ENCODE results near the gene RPLP2.
A peak's percentile ranks its signal among the peaks of the same experiment; 100 is the strongest.

Gene RPLP2

DNA sequence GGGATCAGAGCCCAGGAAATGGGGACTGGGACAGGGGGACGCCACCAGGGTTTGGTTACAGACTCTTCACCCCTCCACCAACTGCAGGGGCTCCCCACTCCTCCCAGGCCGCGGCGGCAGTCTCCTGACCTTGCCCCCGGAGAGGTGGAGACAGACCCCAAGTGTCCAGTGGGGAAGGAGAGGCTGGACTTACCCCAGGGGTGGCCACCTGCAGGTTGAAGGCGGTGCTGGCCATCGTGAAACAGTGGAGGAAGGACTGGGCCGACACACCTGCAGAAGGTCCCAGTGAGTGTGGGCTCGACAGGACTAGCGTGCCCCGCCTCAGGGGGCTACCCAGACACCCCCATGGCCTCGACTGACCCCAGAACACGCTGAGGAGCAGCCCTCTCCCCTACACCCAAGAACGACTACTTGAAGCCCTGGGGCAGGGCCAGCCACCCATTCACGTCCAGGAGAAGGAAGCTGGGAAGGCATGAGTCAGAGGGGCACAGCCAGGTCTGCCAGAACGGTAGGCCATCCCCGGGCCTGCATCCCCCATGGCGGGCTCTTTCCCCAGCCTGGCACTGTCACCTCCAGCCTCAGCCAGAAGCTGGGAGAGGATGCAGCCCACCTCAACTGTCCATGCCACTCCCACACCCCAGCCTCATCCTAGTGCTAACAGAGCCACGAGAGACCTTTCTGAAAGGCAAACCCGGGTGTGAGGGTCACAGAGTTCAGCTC lies 34.7 kb upstream of the RPLP2 start:
- DNase-seq = no peak

DNA sequence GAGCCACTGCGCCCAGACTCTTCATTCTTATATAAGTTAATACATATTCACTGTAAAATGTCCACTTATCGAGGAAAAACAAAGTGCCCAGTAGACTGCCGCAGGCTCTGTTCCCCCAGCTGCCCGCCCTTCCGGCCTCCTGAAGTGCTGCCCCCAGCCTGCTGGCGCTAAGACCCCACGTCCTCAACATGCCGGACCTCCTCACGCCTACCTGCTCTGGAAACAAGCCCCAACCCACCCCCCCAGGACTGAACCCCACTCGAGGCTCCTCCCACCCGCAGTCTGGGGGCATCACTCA lies 33.6 kb upstream of the RPLP2 start:
- DNase-seq = no peak

DNA sequence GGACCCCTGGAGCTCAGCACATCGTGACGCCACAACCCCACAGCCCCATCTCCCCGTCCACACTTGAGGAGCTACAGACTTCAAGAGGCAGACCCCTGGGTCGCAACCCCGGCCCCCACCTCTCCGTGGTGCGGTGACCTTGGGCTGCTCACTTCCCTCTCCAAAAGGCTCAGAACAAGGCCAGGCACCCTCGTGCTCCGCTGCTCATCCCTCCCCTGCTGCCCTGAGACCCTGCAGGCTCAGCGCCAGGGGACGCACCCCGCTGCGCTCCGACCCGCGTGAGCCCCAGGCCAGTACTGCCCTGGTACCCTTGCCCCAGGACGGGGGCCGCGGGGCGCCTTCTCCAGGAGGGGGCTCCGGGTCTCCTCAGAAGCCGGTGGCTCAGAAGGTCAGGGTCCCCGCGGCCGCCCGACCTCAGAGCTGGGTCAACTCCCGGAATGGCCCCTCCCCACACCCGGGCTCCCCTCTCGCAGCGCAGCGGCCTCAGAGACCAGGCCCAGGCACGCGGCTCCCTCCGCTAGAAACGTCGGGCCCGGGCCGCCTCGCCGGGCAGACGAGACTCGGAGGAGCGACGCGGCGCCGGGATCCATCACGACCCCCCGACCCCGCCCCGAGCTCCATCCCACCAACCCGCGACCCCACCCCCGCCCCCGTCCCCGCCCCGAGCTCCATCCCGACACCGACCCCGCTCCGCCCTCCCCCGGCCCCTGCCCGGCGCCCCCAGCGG lies 33.0 kb upstream of the RPLP2 start:
- peak; percentile 7 for DNase-seq

DNA sequence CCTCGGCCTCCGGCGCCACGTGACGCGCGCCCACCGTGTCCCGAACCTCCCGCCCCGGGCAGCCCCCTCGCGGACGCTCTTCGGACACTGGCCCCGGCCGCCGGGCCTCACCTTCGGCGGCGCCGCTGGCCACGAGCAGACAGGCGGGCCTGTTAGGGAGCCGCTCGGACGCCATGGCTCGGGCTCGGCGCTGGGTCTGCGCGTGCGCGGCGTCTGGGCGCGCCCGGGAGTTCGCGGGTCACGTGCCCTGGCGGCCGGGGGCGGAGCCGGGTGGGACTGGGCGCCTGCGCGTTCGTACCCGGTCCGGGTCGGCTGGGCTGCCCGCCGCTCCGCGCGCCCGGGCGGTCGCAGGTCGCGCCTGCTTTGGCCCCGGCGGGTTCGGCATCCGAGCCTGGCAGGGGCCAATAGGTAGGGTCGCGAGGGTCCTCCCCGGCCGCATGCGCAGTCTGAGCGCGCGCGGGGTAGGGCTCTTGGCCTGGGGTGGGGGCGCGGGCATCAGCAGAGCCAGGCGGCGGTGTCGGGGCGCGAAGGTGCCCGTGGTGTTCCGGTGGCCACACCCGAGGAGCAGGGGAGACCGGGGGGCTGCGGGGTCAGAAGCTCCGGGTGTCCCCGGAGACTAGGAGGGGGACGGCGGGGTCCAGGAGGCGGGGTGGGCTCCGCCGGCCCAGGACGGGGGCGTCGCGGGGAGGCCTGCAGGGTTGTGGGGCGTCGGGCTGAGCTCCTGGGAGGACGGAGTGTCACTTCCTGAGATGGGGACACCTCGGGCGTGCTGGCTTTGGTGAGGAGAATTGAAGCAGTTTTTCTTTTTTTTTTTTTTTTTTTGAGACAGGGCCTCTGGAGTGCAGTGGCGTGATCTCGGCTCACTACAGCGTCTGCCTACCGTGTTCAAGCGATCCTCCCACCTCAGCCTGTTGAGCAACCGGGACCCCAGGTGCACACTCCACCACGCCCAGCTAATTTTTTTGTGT lies 32.2 kb upstream of the RPLP2 start, which contains the start of gene GATD1:
TSS of gene GATD1 (minus strand) at position 200 of the 968 bp plus-strand sequence. CDS start at position 175, 25 bp downstream.
- peak; percentile 90 for DNase-seq

DNA sequence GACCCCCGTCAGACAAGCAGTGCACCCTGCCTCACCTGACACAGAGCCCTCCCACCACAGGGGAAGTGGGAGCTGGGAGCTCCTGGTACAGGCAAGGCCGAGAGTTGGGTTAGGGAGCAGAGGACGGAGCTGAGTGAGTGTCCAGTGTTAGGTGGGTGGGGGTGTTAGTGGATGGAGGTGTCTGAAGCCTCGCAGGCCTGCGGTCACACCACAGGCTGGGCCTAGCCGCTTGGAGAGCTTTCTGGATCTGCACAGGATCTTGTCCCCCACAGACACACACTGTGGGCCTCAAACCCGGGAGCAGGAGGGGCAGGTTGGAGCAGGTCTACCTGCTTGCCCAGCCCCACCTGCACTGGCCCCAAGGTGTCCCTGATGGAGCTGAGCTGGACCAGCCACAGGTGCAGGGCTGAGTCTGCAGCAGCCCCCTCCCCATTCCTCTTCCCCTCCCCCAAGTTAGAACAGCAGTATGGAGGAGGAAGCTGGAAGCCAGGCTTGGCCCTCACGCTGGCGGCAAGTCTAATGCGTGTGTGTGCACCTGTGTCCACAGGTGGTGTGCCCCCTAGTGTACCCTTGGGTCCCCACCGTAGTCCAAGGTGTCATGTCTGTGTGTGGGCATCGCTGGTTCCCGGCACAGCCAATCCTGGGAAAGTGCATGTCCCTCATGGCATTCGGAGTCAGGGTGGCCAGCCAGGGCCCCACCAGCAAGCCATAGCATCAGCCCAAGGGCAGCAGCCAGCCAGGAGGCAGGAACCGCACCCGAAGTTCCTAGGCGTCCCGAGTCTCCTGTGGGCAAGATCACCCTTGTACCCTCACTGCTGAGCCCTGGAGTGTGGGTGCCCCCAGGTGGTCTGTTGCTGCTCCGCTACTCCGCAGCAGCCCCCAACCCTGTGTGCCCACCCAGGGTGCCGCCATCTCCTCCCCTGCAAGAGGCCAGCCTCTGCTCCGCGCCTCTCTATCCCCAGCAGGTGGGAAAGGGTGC lies 30.5 kb upstream of the RPLP2 start:
- no peak for DNase-seq

DNA sequence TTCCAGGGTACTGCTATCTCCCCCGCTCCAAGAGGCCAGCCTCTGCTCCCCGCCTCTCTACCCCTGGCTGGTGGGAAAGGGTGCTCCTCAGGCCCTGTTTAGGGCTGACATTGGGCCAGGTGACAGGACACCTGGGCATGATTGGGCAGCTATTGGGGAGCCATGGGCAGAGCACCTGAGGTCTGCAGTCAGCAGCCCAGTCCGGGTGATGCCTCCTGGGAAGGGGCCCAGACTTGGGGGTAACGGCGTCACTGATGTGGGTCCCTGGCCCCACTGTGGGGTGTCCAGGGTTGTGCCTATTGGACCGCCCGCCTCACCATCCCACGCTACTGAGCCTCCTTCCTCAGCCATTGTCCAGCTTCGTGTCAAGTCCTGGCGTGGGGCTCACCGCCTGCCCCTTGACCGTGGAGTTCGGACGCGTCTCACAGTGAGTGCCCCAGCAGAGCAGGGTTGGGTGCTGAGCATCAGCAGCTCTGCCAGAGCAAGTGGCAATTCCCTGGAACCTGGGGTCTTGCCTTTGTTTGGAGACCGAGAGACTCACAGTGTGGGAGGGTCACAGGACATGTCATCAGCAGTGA lies 29.7 kb upstream of the RPLP2 start:
- no peak for DNase-seq

DNA sequence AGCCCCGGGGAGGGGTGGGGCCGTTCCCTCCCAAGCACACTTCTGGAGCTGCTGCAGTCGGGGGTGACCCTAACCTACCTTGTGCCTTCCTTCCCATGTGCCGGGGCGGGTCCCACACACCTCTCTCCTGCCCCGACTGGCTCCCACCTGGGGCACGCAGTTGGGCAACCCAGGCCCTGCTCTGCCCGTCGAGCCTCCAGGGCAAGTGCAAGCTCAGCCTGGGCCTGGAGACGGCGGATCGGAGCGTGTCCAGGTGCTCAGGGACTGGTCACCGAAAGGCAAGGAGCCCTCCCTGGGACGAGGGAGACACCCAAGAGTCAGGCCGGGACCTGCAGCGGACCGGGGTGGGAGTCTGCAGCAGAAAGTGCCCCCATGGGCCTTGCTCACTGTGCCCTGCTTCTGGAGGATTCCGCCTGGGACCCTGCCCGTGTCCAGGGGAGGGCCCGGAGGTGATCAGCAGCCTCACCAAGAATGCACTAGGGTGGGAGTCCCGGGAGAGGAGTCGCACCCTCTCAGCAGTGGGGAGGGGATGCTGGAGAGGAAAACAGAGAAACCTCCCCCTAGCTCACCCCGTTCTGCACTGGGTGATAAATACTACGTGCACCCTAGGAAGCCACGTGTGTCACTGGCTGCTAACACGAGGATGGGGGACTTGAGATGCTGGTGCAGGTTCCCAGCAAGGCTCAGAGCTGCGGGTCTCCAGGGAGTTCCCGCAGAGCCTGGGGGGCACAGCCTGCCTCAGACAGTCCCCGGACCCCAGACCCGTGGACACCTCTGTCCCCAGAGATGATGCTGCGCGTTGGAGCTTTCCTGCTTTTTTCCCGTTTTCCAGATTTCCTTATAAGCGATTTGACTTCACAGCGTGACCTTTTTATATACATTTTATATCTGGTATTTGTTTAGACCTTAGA lies 27.2 kb upstream of the RPLP2 start:
- DNase-seq = no peak

DNA sequence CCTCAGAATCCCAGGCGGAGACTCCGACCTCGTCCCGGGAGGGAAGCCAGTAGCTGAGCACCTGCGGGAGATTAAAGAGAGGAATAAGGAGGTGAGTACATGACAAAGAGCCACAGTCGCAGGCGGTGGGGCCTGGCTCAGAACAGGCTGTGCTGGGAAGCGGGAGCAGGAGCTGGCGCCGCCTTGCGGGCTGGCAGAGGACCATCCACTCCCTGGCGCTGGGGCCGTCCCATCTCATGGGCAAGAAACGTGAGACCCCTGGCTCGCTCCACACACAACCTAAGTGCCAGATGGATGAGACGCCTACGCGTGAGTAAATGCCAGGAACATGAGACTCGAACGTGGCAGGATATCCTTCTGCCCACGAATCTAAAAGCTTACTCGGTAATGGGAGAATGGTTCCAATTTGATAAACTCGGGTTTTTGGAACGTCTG lies 26.2 kb upstream of the RPLP2 start:
- DNase-seq = no peak

DNA sequence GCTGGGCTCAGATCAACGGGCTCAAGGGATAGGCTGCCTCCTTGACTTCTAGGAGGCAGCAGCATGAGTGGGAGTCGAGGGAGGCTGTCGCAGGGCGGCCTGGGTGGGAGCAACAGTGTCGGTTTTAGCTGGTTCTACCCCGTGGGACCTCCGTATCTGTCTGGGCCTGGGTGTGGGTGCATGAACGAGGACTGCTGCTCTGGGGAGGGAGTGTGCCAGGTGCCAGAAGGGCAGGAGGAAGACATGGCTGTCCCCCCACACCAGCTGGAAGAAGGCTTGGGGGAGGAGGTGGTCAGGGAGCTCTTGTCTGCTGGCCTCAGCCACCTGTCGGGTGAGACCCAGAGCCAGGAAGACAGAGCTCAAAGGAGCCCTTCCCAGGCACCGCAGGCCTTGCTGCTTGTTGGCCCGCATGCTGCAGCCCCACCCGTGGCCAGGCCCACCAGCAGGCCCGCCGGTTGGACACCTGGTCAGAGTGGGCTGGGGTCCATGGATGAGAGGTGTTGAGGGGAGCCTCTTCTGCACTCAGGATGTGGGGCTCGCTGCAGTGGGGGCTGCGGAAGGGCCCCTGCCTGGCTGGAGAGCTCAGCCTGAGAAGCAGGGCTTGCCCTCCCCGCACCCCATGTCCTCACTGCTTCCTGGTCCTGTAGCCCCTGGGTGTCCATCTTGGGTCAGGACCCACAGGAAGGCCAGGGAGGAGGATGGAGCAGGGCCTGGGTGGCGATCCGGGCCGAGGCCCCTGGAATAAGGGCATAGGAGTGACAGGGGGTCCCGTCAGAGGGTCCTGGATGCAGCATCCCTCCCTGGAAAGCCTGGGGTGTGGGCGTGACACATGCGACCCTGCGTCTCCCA lies 23.3 kb upstream of the RPLP2 start:
- no peak for DNase-seq

DNA sequence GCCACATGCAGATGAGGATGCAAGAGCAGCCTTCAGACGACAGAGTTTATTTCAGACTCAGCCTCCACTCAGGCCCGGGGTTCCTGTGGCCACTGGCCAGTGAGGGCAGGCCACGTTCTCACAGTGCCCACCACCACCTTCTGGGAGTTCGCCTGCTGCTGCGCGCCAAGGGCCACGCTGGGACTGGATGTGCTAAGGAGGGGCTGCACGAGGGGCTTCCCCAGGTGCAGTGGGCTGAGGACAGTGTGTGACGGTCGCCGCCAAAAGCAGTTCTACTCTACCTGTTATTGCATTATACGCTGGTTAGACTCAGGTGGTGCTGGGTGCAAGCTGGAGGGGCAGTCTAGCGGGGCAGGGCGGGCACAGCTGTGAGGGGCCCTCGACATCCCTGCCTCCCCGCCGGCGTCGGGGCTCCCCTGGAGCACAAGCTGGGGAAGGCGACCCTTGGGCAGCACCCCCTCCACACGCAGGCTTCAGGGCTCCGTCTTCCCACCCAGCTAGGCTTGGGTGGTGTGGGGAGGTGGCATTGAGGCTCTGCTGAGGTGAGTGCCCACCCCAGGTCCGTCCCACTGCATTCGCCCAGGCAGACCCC lies 22.6 kb upstream of the RPLP2 start:
- no peak for DNase-seq

DNA sequence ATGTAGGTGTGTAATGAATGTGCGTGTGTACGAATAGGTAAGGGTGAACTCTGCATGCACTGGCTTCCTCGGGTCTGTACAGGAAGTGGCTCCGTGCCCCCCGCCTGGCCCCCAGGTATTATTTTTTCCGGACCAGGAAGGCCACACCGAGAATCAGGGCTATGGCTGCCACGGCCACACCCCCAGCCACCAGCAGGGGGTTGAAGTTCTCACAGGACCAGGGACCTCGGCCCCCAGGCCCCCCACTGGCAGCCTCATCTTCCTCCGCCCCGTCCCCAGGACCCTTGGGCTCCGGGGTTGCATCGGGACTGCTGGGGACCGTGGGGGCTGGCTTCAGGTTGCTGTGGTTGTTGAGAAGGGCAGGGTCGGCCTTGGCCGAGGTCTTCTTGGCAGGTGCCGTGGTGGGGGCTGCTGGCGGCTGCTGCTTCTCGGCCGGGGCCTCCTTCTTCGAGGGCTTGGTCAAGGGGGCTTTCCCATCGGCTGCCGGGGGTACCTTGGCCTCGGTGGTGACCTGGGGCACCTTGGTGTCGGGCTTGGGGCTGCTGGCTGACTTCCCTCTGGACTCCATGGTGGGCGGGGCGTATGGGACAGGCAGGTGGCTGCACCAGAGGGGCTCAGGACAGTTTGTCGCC lies 21.6 kb upstream of the RPLP2 start:
- no peak for DNase-seq

DNA sequence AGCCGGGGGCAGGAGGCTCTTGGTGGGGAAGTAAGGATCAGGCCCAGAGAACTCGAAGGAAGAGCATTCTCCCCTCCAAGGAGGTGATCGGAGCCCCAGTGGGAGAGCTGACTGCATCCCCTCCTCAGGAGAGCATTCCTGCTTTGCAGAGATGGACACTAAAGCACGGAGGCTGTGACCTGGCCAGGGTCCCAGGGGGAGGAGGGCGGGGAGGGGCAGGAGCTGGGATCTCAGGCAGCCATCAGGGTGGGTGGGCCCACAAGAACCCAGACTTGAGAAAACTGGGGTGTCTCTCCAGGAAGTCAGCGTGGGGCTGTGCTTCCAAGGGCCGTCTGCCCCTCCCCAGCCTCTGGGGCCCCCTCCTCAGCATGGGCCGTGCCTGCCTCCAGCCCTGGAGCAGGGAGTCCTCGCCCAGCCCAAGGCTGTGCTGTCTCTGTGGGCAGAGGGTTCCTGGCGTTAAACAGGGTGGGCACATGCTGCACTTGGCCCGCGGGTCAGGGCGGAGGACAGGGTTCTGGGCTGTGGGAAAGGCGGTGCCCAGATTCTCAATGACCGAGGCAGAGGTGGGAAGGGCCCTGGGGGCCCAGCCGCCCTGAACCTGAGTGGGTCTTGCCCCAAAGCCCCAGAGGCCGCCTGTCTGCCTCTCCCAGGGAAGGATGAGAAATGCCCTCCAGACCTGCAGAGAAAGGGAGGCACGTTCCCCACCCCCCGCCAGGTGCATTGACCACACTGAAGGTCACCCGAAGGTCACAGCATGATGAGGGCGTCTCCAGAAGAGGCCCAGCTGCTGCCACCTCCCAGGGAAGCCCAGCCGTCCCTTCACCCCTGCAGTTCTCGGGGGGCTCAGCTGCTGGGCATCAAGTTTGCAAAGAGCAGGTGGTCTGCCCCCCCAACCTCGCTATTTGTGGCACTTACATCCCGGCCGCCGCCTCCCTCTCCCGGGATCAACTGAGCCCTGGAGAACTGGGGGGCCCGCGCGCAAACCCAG lies 20.5 kb upstream of the RPLP2 start:
- DNase-seq = no peak

DNA sequence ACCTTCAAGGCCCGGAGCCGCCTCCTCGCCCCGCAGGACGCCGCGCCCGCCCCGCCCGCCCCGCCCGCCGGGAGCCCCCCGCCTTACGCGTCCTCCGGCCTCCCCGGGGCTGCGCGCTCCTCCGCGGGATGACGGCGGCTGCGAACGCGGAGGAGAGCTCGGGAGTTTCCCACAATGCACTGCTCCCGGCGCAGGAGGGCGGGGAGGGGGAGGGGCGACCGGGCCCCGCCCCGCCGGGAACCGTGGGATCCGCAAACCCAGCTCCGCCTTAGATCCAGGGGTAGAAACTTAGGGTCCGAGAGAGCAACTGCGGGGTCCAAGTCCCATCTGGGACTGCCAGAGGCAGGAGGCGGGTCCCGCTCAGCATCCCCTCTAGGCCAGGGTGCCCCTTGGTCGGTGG lies 19.8 kb upstream of the RPLP2 start, which contains the start of gene CEND1:
TSS of gene CEND1 (minus strand) at position 148 of the 400 bp plus-strand sequence. CDS start 1,514 bp downstream, outside the sequence.
- DNase-seq = no peak

DNA sequence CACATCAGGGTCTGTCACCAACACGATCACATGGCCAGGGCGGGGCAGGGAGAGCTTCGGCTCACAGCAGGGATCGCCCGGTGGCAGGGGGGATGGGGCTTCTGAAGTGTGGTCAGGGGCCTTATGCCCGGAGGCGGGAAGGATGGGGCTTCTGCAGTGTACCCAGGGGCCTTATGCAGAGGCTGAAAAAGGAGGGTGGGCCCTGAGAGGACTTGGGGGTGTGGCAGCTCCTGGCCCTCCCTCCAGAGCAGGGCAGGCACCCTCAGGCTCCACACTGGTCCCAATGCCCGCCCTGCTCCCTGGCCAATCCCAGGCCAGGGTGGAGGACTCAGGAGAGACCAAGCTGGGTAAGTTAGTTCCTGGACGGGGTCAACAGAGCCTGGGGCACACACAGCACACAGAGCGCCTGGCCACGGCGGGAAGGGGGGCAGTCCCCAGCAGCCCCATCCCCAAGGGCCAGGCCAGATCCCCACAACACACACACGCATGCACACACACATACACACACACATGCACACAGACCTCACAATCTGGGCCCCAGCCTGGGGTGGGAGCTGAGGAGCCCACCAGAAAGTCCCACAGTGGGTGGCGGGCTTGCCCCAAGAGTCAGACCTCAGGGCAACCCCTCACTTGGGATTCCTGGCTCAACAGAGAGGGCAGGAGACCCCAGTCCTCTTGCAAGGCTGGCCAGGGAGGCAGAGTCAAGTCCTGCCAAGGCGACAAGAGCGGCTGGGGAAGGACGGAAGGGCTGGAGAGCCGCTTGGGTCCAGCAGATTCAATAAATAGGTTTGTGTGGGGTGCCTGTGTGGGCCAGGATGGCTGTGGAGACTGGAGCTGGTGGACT lies 18.8 kb upstream of the RPLP2 start:
- DNase-seq = no peak

DNA sequence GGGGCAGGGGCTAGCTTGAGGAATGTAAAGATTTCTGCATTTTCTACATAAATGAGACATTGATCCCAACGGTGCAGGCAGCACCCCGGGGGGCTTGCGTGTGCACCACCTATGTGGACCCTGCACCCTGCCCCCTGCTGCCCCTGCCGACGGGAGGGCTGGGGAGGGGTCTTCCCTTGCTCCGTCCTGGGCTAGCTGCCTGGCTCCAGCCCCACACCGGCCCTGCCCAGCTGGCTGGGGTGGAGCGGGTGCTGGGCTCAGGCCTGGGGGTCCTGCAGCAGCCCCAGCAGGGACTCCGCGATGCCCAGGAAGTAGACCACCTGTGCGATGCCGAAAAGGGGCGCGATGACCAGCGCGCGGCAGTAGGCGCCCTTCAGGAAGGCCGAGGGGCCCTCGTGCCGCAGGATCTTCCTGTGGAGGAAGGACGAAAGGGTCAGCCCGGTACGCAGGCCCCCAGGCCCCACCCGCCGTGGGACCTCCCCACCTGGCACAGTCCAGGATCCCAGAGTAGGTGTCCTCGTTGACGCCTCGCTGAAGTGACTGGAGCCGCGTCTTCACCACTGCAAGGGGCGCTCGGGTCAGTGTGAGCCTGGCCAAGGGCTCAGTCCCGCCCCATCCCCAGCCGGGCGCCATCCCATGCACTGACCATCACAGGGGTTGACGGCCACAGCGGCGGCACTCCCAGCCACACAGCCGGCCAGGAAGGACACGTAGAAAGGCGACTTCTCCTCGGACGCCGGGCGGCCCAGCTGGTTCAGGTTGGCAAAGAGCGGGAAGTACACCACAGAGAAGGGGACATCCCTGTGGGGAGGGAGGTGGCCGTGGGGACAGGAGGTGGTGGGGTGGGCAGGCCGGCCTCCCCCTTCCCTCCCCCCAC lies 17.9 kb upstream of the RPLP2 start:
- DNase-seq = no peak

DNA sequence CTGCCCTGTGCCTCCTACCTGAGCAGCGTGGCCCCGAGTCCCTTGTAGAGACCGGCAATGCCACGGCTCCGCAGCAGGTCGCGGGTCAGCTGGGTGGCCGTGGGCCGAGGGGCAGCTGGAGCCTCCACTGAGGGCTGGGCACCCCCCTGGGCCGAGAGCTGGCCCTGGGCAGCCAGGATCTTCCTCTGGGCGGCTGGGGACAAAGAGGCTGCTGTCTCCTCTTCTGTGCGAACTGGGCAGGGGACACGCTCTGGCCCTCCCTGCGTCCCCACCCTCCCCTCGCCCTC lies 17.3 kb upstream of the RPLP2 start:
- DNase-seq = no peak

Measured in CD4-positive, alpha-beta T cell treated with Interferon gamma for 1 hour (primary cell).